ENCODE results near the gene BLOC1S3.

BLOC1S3 gene, protein sequence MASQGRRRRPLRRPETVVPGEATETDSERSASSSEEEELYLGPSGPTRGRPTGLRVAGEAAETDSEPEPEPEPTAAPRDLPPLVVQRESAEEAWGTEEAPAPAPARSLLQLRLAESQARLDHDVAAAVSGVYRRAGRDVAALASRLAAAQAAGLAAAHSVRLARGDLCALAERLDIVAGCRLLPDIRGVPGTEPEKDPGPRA

GRCh38 chr19:45178262-45179071, at the start of gene BLOC1S3:
Gene BLOC1S3, plus strand, starts transcription at chr19:45178784. Its CDS starts 513 bp downstream, at chr19:45179297.
- in situ Hi-C loops (cut with MboI; ENCODE audit: low sequenced_read_pairs) = no loop called here

DNA sequence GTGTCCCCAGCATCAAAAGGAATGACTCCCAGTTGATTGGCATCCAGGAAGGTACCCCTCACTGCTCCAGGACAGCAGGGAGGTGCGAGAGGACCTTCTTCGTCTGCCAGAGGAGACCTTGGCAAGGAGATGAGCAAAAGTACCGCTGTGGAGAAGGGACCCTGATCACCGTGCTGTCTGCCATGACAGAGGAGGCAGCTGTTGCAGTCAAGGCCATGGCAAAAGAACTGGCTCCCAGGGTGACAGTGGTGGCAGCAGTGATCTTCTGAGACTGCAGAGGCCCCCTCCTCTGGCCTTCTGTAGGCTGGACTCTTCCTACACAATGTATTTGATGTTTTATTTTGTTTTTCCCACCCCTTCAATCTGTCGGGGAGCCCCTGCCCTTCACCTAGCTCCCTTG, 49.8 kb upstream of the BLOC1S3 start:
- in situ Hi-C loops (cut with MboI; ENCODE audit: low sequenced_read_pairs) = no loop called here

- in situ Hi-C loops (cut with MboI; ENCODE audit: low sequenced_read_pairs) = no loop called here
Observed at GRCh38 chr19:45130236-45130635, 48.3 kb upstream of the BLOC1S3 start.

DNA sequence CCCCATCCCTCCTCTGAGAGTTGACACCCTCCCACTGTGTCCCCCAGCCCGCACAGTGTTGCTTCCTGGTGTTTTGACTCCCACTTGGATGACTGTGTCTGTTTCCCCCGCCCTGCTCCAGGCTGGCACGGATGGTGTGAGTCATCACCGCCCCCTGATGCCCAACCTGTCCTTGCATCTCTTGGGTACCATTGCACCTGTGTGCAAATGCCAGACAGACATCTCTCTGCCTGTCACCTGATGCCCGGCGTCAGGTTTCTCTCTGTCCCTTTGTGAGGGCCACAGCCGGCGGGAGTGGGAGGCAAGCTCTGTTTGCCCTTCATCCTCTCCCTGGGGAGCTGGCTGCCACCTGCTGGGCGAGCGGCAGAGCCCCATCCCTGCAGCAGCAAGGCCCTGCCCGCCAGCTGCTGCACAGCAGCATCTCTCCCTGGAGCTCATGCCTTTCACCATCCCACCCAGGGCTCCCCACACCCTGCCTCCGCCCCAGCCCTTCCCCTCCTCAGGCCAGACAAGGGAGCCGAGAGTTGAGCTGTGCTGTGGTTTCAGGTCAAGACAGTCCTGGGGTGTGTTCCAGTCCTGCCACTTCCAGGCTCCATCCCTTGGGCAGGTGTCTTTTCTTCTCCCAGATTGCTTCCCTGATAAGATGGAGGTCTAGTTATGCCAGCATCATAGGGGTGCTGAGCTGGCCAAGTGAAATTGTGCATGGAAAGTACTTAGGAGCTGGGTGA, 47.5 kb upstream of the BLOC1S3 start:
- in situ Hi-C loops (cut with MboI; ENCODE audit: low sequenced_read_pairs) = no loop called here

DNA sequence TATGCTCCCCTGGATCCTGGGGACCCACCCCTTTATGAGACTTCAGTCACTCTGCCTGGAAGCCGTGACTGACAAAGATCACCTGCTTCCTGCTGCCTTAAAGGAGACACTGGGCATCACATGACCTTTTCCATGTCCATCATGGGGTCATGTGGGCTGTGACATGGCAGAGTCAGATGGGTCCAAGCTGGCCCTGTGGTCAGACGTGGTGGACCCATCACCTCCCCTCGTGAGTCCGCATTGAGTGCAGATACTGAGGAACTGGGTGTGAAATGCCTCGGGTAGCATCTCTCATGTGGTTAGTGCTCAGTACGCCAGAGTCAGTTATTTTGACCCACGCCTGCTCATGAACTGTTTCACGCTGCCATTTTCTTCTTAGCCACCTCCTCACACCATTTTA, 44.9 kb upstream of the BLOC1S3 start:
- in situ Hi-C loops (cut with MboI; ENCODE audit: low sequenced_read_pairs) = no loop called here

DNA sequence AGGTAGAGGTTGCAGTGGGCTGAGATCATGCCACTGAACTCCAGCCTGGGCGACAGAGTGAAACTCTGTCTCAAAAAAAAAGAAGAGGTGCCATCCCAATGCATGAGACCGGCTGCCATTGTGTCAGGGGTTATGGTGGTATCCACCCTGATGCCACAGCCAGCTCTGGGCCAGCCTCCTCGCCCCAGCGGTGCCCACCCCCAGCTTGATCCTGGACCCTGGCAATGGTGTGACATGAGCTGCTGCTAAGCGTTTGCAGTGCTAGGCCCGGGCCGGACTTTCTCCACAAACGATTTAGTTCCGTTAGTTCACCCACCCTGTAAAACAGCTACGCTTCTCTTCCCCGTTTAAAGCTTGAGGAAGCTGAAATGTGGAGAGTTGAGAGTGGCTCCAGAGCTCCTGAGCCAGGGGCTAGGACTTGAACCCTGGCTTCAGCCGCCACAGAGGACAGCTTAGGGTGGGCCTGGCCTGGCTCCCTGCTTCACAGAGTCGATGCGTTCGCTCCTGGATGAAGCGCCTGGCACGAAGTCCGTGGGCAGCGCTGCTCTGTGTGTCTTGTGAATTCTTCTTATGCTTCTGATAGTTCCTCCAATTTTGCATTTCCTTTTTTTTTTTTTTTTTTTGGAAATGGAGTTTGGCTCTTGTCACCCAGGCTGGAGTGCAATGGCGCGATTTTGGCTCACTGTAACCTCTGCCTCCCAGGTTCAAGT, 43.3 kb upstream of the BLOC1S3 start:
- in situ Hi-C loops (cut with MboI; ENCODE audit: low sequenced_read_pairs) = no loop called here

GRCh38 chr19:45136507-45137178, 41.9 kb upstream of the BLOC1S3 start:
- in situ Hi-C loops (cut with MboI; ENCODE audit: low sequenced_read_pairs) = no loop called here

- in situ Hi-C loops (cut with MboI; ENCODE audit: low sequenced_read_pairs) = no loop called here
Observed at GRCh38 chr19:45137179-45137761, 41.3 kb upstream of the BLOC1S3 start.

DNA sequence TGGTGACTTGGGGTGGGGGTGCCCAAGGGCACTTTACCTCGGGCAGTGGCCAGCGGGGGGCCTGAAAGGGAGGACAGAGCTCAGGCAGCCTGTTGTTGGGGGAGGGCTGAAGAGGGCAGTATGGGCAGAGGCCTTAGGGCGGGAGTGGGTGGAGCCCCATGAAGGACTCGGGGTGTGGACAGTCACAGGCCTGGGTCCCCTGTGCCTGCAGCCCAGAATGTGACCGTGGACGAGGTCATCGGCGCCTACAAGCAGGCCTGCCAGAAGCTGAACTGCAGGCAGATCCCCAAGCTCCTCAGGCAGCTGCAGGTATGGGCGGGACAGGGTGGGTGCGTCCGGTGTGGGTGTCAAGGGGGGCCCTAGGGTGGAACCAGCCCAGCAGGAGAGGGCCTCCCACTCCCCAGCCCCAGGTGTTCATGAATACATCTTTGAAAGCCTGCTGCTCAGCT, 40.3 kb upstream of the BLOC1S3 start:
- in situ Hi-C loops (cut with MboI; ENCODE audit: low sequenced_read_pairs) = no loop called here

- in situ Hi-C loops (cut with MboI; ENCODE audit: low sequenced_read_pairs) = no loop called here
Observed at GRCh38 chr19:45139286-45140143, 39.1 kb upstream of the BLOC1S3 start.

GRCh38 chr19:45140144-45140503, 38.5 kb upstream of the BLOC1S3 start:
- in situ Hi-C loops (cut with MboI; ENCODE audit: low sequenced_read_pairs) = no loop called here

GRCh38 chr19:45140533-45140932, 38.1 kb upstream of the BLOC1S3 start:
- in situ Hi-C loops (cut with MboI; ENCODE audit: low sequenced_read_pairs) = no loop called here

- in situ Hi-C loops (cut with MboI; ENCODE audit: low sequenced_read_pairs) = no loop called here
Observed at GRCh38 chr19:45141203-45141900, 37.2 kb upstream of the BLOC1S3 start.

GRCh38 chr19:45142016-45142725, 36.4 kb upstream of the BLOC1S3 start:
- in situ Hi-C loops (cut with MboI; ENCODE audit: low sequenced_read_pairs) = no loop called here

- in situ Hi-C loops (cut with MboI; ENCODE audit: low sequenced_read_pairs) = no loop called here
Observed at GRCh38 chr19:45142726-45143110, 35.9 kb upstream of the BLOC1S3 start.

- in situ Hi-C loops (cut with MboI; ENCODE audit: low sequenced_read_pairs) = no loop called here
Observed at GRCh38 chr19:45144431-45145269, 33.9 kb upstream of the BLOC1S3 start.
